Neural progenitor cell (in vitro differentiated cells): ENCODE results near the gene POLK. TPM values are rescaled to one million over a fixed set of nuclear protein-coding genes. Genes with fewer than 3 reads are reported as not detected.

Experiments used
- DNase-seq: peaks from one replicate; pipeline ENCODE4 v3.0.0-alpha.2; 2016; ENCODE audit warnings: low spot score
- H2AFZ ChIP-seq: fragments of 200-600 bp; sonication (generic); replicated peaks from 2 replicates; pipeline ENCODE4 v1.6.1; 2016; ENCODE audit warnings: antibody characterized with exemption
- H3F3A ChIP-seq: fragments of 200-600 bp; sonication (generic); 2 replicates; pipeline ENCODE4 v1.6.1; 2016; ENCODE audit warnings: antibody characterized with exemption, low read depth
- H3K27ac ChIP-seq: fragments of 200-600 bp; sonication (generic); 2 replicates; pipeline ENCODE4 v1.5.1; 2016; ENCODE audit warnings: mild to moderate bottlenecking
- H3K27me3 ChIP-seq: fragments of 200-600 bp; sonication (generic); 2 replicates; pipeline ENCODE4 v1.6.1; 2016; ENCODE audit warnings: mild to moderate bottlenecking, moderate library complexity
- H3K36me3 ChIP-seq: fragments of 200-600 bp; sonication (generic); 2 replicates; pipeline ENCODE4 v1.5.1; 2016
- H3K4me1 ChIP-seq: fragments of 200-600 bp; sonication (generic); 2 replicates; pipeline ENCODE4 v1.6.1; 2016; ENCODE audit warnings: mixed run types
- H3K4me2 ChIP-seq: fragments of 200-600 bp; sonication (generic); 2 replicates; pipeline ENCODE4 v1.6.1; 2016
- H3K4me3 ChIP-seq: fragments of 200-600 bp; sonication (generic); 2 replicates; pipeline ENCODE4 v1.5.1; 2016
- H3K79me2 ChIP-seq: fragments of 200-600 bp; sonication (generic); 2 replicates; pipeline ENCODE4 v1.6.1; 2016; ENCODE audit warnings: low read depth
- H3K9ac ChIP-seq: fragments of 200-600 bp; sonication (generic); 2 replicates; pipeline ENCODE4 v1.6.1; 2016
- H3K9me3 ChIP-seq: fragments of 200-600 bp; sonication (generic); 2 replicates; pipeline ENCODE4 v1.5.1; 2016; ENCODE audit warnings: low read depth
- H4K20me1 ChIP-seq: fragments of 200-600 bp; sonication (generic); 2 replicates; pipeline ENCODE4 v1.6.1; 2016; ENCODE audit warnings: low read depth
- H3K27ac Mint-ChIP-seq: 3 replicates; pipeline ENCODE4 v1.8.0; 2021; ENCODE audit warnings: mixed read lengths
- H3K27me3 Mint-ChIP-seq: 2 replicates; pipeline ENCODE4 v1.8.0; 2022; ENCODE audit warnings: low read depth, mild to moderate bottlenecking, inconsistent platforms, moderate library complexity, mixed read lengths; ENCODE audit not compliant: insufficient read depth
- H3K36me3 Mint-ChIP-seq: 3 replicates; pipeline ENCODE4 v1.8.0; 2021; ENCODE audit warnings: mixed read lengths
- H3K4me1 Mint-ChIP-seq: 3 replicates; pipeline ENCODE4 v1.8.0; 2021; ENCODE audit warnings: mixed read lengths
- H3K4me3 Mint-ChIP-seq: 3 replicates; pipeline ENCODE4 v1.8.0; 2021; ENCODE audit warnings: mild to moderate bottlenecking, moderate library complexity, mixed read lengths
- H3K9me3 Mint-ChIP-seq: 3 replicates; pipeline ENCODE4 v1.8.0; 2020; ENCODE audit warnings: mixed read lengths
- EZH2 ChIP-seq: fragments of 200-600 bp; sonication (generic); IDR thresholded peaks from 2 replicates; pipeline ENCODE4 v1.6.1; 2017; ENCODE audit warnings: antibody characterized with exemption, mild to moderate bottlenecking, moderate library complexity
- EZH2phosphoT487 ChIP-seq: fragments of 200-600 bp; sonication (generic); IDR thresholded peaks from 2 replicates; pipeline ENCODE4 v1.6.1; 2017; ENCODE audit warnings: antibody characterized with exemption
- total RNA-seq: library from RNA; depleted of rRNA; stranded (reverse); fragments of >200 nt; gene quantifications from 2 replicates; pipeline ENCODE4 v1.2.3, GENCODE V29; 2015; ENCODE audit warnings: low replicate concordance
- TF ChIP-seq, protein P1 (sequence below): fragments of 200-600 bp; sonication (generic); IDR thresholded peaks from 2 replicates; pipeline ENCODE4 v1.5.1; 2017; ENCODE audit warnings: antibody characterized with exemption, mild to moderate bottlenecking

Gene POLK
- total RNA-seq, 1 donor from 2014 or later, result 30.9 TPM

DNA sequence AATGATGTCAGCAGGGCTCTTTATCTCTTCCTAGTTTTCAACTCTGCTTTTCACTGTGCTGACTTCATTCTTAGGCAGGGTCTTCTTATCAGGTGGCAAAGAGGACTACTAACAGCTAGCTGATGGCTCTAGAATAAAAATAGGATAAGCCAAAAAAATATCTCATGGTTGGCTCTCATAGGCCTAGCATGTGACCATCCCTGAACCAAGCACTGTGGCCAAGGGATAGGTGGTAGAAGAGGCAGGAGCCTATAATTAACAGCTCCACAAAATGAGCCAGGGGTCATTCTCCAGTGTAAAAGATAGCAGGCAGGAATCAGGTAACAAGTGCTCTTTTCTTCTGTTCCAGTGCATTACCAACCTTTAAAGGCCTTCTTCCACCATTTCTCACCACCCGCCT is 120.6 kb downstream of the POLK start:
- no peak for DNase-seq
- H3K4me3 Mint-ChIP-seq, result no peak overlapping the region
- H3F3A ChIP-seq, result no peaks in the 10 kb centered on the region
- H3K9ac ChIP-seq, result no peak overlapping the region
- no peaks in the 10 kb centered on the region for H3K9me3 ChIP-seq
- TF ChIP-seq EZH2 (no peak), EZH2phosphoT487 (no peak)
- TF ChIP-seq, protein P1, sequence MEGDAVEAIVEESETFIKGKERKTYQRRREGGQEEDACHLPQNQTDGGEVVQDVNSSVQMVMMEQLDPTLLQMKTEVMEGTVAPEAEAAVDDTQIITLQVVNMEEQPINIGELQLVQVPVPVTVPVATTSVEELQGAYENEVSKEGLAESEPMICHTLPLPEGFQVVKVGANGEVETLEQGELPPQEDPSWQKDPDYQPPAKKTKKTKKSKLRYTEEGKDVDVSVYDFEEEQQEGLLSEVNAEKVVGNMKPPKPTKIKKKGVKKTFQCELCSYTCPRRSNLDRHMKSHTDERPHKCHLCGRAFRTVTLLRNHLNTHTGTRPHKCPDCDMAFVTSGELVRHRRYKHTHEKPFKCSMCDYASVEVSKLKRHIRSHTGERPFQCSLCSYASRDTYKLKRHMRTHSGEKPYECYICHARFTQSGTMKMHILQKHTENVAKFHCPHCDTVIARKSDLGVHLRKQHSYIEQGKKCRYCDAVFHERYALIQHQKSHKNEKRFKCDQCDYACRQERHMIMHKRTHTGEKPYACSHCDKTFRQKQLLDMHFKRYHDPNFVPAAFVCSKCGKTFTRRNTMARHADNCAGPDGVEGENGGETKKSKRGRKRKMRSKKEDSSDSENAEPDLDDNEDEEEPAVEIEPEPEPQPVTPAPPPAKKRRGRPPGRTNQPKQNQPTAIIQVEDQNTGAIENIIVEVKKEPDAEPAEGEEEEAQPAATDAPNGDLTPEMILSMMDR, result no peak
- H3K4me3 ChIP-seq, result no peak overlapping the region
- H4K20me1 ChIP-seq, result no peaks in the 10 kb centered on the region
- H3K4me1 Mint-ChIP-seq, result no peaks in the 10 kb centered on the region
- no peak overlapping the region for H2AFZ ChIP-seq
- no peak overlapping the region for H3K4me2 ChIP-seq
- no peaks in the 10 kb centered on the region for H3K9me3 Mint-ChIP-seq
- no peak overlapping the region for H3K27ac ChIP-seq
- H3K27me3 Mint-ChIP-seq, result no peaks in the 10 kb centered on the region
- no peak overlapping the region for H3K27ac Mint-ChIP-seq
- no peaks in the 10 kb centered on the region for H3K27me3 ChIP-seq
- H3K4me1 ChIP-seq, result no peaks in the 10 kb centered on the region
- H3K36me3 Mint-ChIP-seq, result no peaks in the 10 kb centered on the region
- no peaks in the 10 kb centered on the region for H3K79me2 ChIP-seq
- no peaks in the 10 kb centered on the region for H3K36me3 ChIP-seq

DNA sequence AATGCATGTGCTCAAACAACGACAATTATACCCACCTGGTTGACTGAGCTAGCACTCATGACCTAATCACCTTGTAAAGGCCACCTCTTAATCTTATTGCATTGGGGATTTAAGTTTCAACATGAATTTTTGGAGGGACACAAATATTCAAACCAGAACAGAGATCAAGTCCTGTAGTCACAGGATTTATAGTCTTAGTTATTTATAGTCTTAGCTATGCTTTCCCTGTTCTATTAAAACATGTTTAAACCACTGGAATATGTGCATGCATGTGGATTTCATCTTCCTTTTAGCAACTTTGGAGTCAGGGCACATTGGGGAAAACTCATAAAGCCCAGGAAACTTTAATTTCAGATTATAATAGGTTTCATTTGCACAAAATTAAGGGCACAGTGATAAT is 126.3 kb downstream of the POLK start:
- H3K4me3 ChIP-seq, result no peak overlapping the region
- Mint-ChIP-seq H3K9me3 (peaks cover 2% of the 10 kb centered on the region), H3K27ac (no peak overlapping the region), H3K4me1 (no peaks in the 10 kb centered on the region), H3K4me3 (no peak overlapping the region), H3K27me3 (no peaks in the 10 kb centered on the region), H3K36me3 (no peaks in the 10 kb centered on the region)
- H4K20me1 ChIP-seq, result no peaks in the 10 kb centered on the region
- H2AFZ ChIP-seq, result no peak overlapping the region
- H3K36me3 ChIP-seq, result no peaks in the 10 kb centered on the region
- no peak overlapping the region for H3K9ac ChIP-seq
- TF ChIP-seq EZH2phosphoT487 (no peak), EZH2 (no peak)
- TF ChIP-seq, protein P1, result no peak
- no peak for DNase-seq
- H3K27ac ChIP-seq, result no peak overlapping the region
- no peaks in the 10 kb centered on the region for H3K9me3 ChIP-seq
- no peak overlapping the region for H3K4me2 ChIP-seq
- no peaks in the 10 kb centered on the region for H3K79me2 ChIP-seq
- H3K27me3 ChIP-seq, result no peaks in the 10 kb centered on the region
- no peaks in the 10 kb centered on the region for H3F3A ChIP-seq
- no peaks in the 10 kb centered on the region for H3K4me1 ChIP-seq

DNA sequence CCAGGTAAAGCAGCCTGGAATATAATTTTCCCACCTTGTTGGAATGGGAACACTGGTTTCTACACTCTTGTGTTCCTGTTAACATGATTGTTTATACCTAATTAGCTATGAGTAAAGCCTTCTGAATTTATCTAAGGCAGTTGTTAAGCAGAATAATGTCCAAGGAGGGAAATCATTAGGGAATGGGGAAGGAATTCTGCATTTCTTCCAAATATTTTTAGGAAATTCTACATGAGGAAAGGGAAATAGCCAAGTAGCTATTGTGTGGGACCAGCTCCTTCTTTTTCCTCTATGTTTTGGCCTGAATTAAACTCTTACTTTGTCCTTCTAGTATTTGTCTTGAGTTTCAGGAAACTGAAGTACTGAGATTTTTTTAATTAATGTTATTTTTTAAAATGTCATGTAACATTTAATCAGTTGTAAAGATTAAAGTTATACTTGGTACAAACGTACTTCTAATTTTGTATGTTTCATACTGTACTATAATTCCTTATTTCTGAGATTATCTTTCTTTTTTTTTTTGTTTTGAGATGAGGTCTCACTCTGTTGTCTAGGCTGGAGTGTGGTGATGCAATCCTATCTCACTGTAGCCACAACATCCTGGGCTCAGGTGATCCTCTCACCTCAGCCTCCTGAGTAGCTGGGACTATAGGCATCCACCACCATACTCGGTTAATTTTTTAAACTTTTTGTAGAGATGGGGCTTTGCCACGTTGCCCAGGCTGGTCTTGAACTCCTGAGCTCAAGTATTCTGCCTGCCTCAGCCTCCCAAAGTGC is 128.0 kb downstream of the POLK start:
- no peak overlapping the region for H3K4me2 ChIP-seq
- H3K4me1 ChIP-seq, result no peaks in the 10 kb centered on the region
- Mint-ChIP-seq H3K36me3 (no peaks in the 10 kb centered on the region), H3K27ac (no peak overlapping the region), H3K4me3 (no peak overlapping the region), H3K27me3 (no peaks in the 10 kb centered on the region), H3K9me3 (peaks cover 2% of the 10 kb centered on the region), H3K4me1 (no peaks in the 10 kb centered on the region)
- H3K9ac ChIP-seq, result no peak overlapping the region
- no peaks in the 10 kb centered on the region for H3K79me2 ChIP-seq
- no peaks in the 10 kb centered on the region for H3K27me3 ChIP-seq
- H3K9me3 ChIP-seq, result no peaks in the 10 kb centered on the region
- no peak overlapping the region for H2AFZ ChIP-seq
- TF ChIP-seq EZH2, result no peak
- no peak for TF ChIP-seq EZH2phosphoT487
- TF ChIP-seq, protein P1, result no peak
- H4K20me1 ChIP-seq, result no peaks in the 10 kb centered on the region
- H3K4me3 ChIP-seq, result no peak overlapping the region
- DNase-seq, result no peak
- no peak overlapping the region for H3K27ac ChIP-seq
- no peaks in the 10 kb centered on the region for H3K36me3 ChIP-seq
- no peaks in the 10 kb centered on the region for H3F3A ChIP-seq
